Panc1 (cell line): ENCODE measurements around the gene MYH1. TPM values are rescaled to one million over a fixed set of nuclear protein-coding genes. Genes with fewer than 3 reads are reported as not detected.
A peak's percentile ranks its signal among the peaks of the same experiment; 100 is the strongest.

Experiments
- ATAC-seq: fragments of 200-7000 bp; cut with Tn5 transposase; 2 replicates; pipeline ENCODE4 v1.9.1; 2020; ENCODE audit warnings: mild to moderate bottlenecking, moderate library complexity
- BruUV-seq: library from RNA; stranded (reverse); fragments of 400-500 nt; replicated peaks from 2 replicates; lab custom pipeline; 2021; lab: Mats Ljungman, UMichigan
- CTCF ChIA-PET: fragments of 300-600 bp; sonication (Branson Sonifier 250); formaldehyde crosslinking; loops from one replicate; lab custom pipeline; 2022; ENCODE audit warnings: antibody characterized with exemption; lab: Charles Lee
- POLR2A ChIA-PET: fragments of 300-600 bp; sonication (Branson Sonifier 250); formaldehyde crosslinking; loops from one replicate; lab custom pipeline; 2022; ENCODE audit warnings: antibody characterized with exemption; lab: Charles Lee
- DNase-seq: peaks from one replicate; pipeline ENCODE4 v3.0.0-alpha.2; 2010; ENCODE audit warnings: low read depth, low spot score
- H3K27ac ChIP-seq: 2 replicates; pipeline ENCODE4 v1.5.1; 2011; ENCODE audit warnings: mild to moderate bottlenecking, low read length, inconsistent platforms
- H3K27me3 ChIP-seq: fragments of 200-500 bp; sonication (Bioruptor generic); 2 replicates; pipeline ENCODE4 v1.6.0; 2014; ENCODE audit warnings: low read length, inconsistent platforms; ENCODE audit not compliant: control insufficient read depth, insufficient read depth
- H3K36me3 ChIP-seq: fragments of 200-500 bp; sonication (Bioruptor generic); 2 replicates; pipeline ENCODE4 v1.5.1; 2014; ENCODE audit warnings: inconsistent platforms, mild to moderate bottlenecking, low read length, moderate library complexity; ENCODE audit not compliant: control insufficient read depth, insufficient read depth
- H3K4me1 ChIP-seq: 2 replicates; pipeline ENCODE4 v1.5.1; 2011; ENCODE audit warnings: inconsistent platforms, mild to moderate bottlenecking, low read length, moderate library complexity; ENCODE audit not compliant: control insufficient read depth, insufficient read depth
- H3K4me3 ChIP-seq, 2 experiments: 2 replicates each; pipeline ENCODE4 v1.5.1; 2011 to 2012; ENCODE audit warnings: low read depth in 2 of 2, low read length in 2 of 2, mild to moderate bottlenecking in 2 of 2, inconsistent platforms in 1 of 2, moderate library complexity in 1 of 2
- H3K9me3 ChIP-seq: fragments of 200-500 bp; sonication (Bioruptor generic); 2 replicates; pipeline ENCODE4 v1.5.1; 2014; ENCODE audit warnings: low read depth, mild to moderate bottlenecking, inconsistent platforms, low read length, moderate library complexity; ENCODE audit not compliant: control insufficient read depth, insufficient read depth
- POLR2AphosphoS5 ChIP-seq: IDR thresholded peaks from 2 replicates; pipeline ENCODE4 v1.6.1; 2012; ENCODE audit warnings: mild to moderate bottlenecking, low read depth, low read length, moderate library complexity
- SIN3A ChIP-seq: IDR thresholded peaks from 2 replicates; pipeline ENCODE4 v1.6.1; 2012; ENCODE audit warnings: low read depth, mild to moderate bottlenecking, low read length, moderate library complexity, borderline replicate concordance; ENCODE audit not compliant: insufficient read depth
- TCF7L2 ChIP-seq: IDR thresholded peaks from 2 replicates; pipeline ENCODE4 v1.6.1; 2011; ENCODE audit warnings: mild to moderate bottlenecking, low read depth, low read length, inconsistent platforms
- in situ Hi-C: cut with HindIII; loops from 2 replicates; pipeline ENCODE4 v1.10.0; 2016; ENCODE audit warnings: low sequenced_read_pairs, low pct_unique_long_range_greater_than_20kb
- intact Hi-C: fragments of 100-400 bp; cut with micrococcal nuclease; formaldehyde crosslinking; loops from one replicate; pipeline ENCODE4 v1.10.0; 2022; ENCODE audit not compliant: unreplicated experiment
- total RNA-seq: library from RNA; stranded (reverse); gene quantifications from one replicate; pipeline ENCODE4 v1.2.1, GENCODE V29; 2021; ENCODE audit not compliant: unreplicated experiment
- TF ChIP-seq, protein P1 (sequence below): fragments of 450-650 bp; IDR thresholded peaks from 2 replicates; pipeline ENCODE4 v1.5.1; 2017; ENCODE audit warnings: mild to moderate bottlenecking
- TF ChIP-seq, protein P2 (sequence below), 2 experiments: IDR thresholded peaks; 2 replicates each; pipeline ENCODE4 v1.6.1; 2011 to 2012; ENCODE audit warnings: low read depth in 2 of 2, control low read depth in 1 of 2, low read length in 1 of 2, mild to moderate bottlenecking in 1 of 2, moderate library complexity in 1 of 2; ENCODE audit not compliant: insufficient read depth in 1 of 2

Gene MYH1
- total RNA-seq, 1 experiment from 2014 or later = not detected

GRCh38 chr17:10474536-10474935, 43.8 kb downstream of the MYH1 start:
- H3K27ac ChIP-seq = no peak overlapping the region
- POLR2A ChIA-PET = no interaction called here
- intact Hi-C loops = no loop called here
- H3K36me3 ChIP-seq = no peaks in the 10 kb centered on the region
- no peaks in the 10 kb centered on the region for H3K9me3 ChIP-seq
- ATAC-seq (no peak), DNase-seq (no peak)
- no peak overlapping the region for H3K4me3 ChIP-seq
- CTCF ChIA-PET = no interaction called here
- H3K27me3 ChIP-seq = no peaks in the 10 kb centered on the region
- in situ Hi-C loops = no loop called here
- TF ChIP-seq TCF7L2 (no peak), POLR2AphosphoS5 (no peak), SIN3A (no peak)
- TF ChIP-seq, protein P1, sequence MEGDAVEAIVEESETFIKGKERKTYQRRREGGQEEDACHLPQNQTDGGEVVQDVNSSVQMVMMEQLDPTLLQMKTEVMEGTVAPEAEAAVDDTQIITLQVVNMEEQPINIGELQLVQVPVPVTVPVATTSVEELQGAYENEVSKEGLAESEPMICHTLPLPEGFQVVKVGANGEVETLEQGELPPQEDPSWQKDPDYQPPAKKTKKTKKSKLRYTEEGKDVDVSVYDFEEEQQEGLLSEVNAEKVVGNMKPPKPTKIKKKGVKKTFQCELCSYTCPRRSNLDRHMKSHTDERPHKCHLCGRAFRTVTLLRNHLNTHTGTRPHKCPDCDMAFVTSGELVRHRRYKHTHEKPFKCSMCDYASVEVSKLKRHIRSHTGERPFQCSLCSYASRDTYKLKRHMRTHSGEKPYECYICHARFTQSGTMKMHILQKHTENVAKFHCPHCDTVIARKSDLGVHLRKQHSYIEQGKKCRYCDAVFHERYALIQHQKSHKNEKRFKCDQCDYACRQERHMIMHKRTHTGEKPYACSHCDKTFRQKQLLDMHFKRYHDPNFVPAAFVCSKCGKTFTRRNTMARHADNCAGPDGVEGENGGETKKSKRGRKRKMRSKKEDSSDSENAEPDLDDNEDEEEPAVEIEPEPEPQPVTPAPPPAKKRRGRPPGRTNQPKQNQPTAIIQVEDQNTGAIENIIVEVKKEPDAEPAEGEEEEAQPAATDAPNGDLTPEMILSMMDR = no peak
- TF ChIP-seq, protein P2, sequence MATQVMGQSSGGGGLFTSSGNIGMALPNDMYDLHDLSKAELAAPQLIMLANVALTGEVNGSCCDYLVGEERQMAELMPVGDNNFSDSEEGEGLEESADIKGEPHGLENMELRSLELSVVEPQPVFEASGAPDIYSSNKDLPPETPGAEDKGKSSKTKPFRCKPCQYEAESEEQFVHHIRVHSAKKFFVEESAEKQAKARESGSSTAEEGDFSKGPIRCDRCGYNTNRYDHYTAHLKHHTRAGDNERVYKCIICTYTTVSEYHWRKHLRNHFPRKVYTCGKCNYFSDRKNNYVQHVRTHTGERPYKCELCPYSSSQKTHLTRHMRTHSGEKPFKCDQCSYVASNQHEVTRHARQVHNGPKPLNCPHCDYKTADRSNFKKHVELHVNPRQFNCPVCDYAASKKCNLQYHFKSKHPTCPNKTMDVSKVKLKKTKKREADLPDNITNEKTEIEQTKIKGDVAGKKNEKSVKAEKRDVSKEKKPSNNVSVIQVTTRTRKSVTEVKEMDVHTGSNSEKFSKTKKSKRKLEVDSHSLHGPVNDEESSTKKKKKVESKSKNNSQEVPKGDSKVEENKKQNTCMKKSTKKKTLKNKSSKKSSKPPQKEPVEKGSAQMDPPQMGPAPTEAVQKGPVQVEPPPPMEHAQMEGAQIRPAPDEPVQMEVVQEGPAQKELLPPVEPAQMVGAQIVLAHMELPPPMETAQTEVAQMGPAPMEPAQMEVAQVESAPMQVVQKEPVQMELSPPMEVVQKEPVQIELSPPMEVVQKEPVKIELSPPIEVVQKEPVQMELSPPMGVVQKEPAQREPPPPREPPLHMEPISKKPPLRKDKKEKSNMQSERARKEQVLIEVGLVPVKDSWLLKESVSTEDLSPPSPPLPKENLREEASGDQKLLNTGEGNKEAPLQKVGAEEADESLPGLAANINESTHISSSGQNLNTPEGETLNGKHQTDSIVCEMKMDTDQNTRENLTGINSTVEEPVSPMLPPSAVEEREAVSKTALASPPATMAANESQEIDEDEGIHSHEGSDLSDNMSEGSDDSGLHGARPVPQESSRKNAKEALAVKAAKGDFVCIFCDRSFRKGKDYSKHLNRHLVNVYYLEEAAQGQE (IDR thresholded peaks at IDR 0.05; ENCODE audit: insufficient read depth in 1 of 2, low read depth in 2 of 2, low read length in 1 of 2) = no peak
- BruUV-seq = no TSS peak
- H3K4me1 ChIP-seq = no peaks in the 10 kb centered on the region

DNA sequence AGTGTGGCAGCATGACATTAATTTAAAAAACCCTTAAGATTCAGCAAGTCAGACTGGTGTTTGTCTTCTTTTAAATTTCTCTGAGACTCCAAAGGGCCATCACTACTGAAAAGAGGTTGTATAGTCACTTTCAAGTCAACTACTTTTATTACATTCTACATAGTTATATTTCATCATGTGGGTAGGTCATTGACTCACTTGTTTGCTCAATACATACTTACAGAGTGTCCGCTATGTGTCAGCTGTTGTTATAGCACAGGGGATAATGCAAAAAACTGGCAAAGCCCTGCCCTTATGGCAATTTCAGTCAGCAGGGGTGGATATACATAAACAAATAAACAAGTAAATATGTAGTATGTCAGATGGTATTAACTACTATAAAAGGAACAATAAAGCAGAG, 46.5 kb downstream of the MYH1 start:
- H3K36me3 ChIP-seq = no peaks in the 10 kb centered on the region
- H3K4me1 ChIP-seq = no peaks in the 10 kb centered on the region
- H3K9me3 ChIP-seq = no peaks in the 10 kb centered on the region
- intact Hi-C loops (no loop called here), in situ Hi-C loops (no loop called here)
- DNase-seq = peak; percentile 30
- no peak overlapping the region for H3K4me3 ChIP-seq
- TF ChIP-seq, protein P1 = no peak
- TF ChIP-seq, protein P2 (IDR thresholded peaks at IDR 0.05; ENCODE audit: insufficient read depth in 1 of 2, low read depth in 2 of 2, low read length in 1 of 2) = no peak
- TF ChIP-seq SIN3A (no peak), TCF7L2 (no peak), POLR2AphosphoS5 (no peak)
- ChIA-PET CTCF (no interaction called here), POLR2A (no interaction called here)
- no peak overlapping the region for H3K27ac ChIP-seq
- no TSS peak for BruUV-seq
- no peaks in the 10 kb centered on the region for H3K27me3 ChIP-seq
- no peak for ATAC-seq
